NCI-H510A (cell line): ENCODE results near the gene JAKMIP1.

Experiments
- DNase-seq: peaks from one replicate; lab custom pipeline; 2025; lab: John Stamatoyannopoulos, UW

The JAKMIP1 gene

GRCh38 chr4:6201580-6202091 lies 1.3 kb upstream of the JAKMIP1 start:
- no peak for DNase-seq

GRCh38 chr4:6200922-6201362 lies 593 bp upstream of the JAKMIP1 start:
- DNase-seq, result no peak

GRCh38 chr4:6199422-6199921 lies 877 bp downstream of the JAKMIP1 start:
- no peak for DNase-seq

GRCh38 chr4:6198768-6199421 lies 1.5 kb downstream of the JAKMIP1 start:
- DNase-seq, result no peak

DNA sequence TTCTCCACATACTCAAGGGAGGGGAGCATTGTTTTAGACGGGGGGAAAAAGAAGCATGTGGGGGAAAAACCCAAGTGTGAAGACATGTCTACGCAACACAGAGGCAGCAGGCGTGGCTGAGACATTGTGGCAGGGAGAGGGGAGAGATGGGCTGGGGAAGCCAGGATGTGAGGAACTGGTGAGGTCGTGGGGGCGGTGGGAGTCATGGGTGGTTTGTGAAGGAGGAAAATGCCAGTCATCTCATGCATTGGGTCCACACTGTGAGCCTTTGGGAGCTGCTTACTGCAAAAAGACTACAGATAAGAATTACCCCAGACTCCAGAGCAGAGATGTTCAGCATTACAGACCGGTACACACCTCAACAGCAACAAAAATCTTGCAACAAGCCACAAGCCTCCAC lies 2.1 kb downstream of the JAKMIP1 start:
- DNase-seq, result no peak

GRCh38 chr4:6197433-6198174 lies 2.7 kb downstream of the JAKMIP1 start:
- DNase-seq, result no peak

- DNase-seq, result no peak
Observed at GRCh38 chr4:6196871-6197270, 3.5 kb downstream of the JAKMIP1 start.

DNA sequence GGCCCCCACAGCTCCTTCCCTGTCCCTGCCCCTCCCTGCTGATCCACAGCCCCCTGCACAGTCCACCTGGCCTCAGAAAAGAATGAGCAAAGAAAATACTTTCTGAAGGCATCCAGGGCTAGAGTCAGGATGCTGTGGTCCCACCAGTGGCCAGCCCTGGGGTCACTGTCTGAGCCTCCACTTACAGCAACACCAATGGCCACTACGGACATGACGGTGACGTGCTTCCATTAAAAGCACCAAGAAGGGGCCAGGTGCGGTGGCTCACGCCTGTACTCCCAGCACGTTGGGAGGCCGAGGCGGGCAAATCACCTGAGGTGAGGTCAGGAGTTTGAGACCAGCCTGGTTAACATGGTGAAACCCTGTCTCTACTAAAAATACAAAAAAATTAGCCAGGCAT lies 4.0 kb downstream of the JAKMIP1 start:
- no peak for DNase-seq

DNA sequence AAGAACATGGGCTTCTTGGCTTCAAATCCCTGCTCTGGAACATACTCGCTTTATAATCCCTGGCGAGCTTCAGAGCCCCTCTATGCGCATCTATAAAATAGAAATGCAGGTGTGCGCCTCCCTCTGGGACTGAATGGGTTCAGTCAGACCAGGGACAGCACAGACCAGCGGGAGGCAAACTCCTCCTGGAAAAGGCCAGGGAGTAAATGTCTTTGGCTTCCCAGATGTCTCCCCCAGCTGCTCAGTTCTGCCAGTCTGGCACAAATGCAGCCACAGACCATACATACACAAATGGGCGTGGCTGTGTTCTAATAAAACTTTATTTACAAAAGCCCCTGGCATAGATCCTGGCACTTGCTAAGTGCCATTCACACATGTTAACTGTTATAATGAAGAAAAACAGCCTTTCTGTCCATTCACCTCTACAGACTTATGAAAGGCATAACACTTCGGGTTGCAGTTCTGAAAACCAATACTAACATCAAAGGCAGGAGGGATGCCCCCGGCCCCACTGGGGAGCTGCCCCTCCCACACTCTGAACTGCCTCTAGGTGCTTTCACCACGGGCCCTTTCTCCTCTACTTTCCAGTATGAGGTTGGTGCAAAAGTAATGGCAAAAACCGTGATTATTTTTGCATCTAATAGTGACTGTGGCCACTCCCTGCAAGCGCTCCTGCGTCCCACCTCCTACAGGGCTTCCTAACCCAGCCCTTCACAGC lies 4.6 kb downstream of the JAKMIP1 start:
- DNase-seq, result no peak

DNA sequence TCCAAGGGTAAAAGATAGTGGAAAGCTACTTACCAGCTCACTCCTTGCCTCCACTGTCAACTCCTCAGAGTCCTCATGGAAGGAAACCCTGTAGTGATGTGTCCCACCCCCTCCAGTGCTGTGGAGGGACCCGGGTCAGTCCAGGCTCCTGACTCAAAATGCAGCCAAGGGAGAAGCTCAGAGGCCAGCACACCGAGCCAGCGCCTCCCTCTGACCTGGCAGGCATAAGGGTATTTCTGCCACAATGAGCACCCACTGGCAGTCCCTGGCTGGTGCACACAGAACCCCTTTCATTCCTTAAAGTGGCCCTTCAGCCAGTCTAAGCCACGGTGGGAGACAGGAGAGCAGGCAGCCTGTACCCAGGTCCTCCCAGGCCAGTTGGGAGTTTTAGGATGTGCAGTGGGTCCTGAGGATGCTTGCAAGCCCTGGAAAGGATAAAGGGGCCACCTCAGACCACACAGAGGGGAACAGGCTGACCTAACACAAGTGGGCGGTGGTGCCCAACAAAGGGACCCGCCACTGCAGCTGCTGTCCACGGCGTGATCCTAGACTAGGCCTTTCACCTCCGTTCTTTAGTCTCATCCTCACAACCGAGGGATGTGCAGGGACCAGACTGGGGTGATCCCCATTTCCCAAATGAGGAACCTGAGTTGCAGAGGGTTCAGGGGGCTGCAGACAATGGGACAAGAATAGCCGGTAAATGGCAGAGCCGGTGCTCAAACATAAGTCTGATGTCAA lies 5.7 kb downstream of the JAKMIP1 start:
- no peak for DNase-seq

- DNase-seq, result no peak
Observed at GRCh38 chr4:6193399-6193798, 7.0 kb downstream of the JAKMIP1 start.

GRCh38 chr4:6192245-6192644 lies 8.1 kb downstream of the JAKMIP1 start:
- no peak for DNase-seq

DNA sequence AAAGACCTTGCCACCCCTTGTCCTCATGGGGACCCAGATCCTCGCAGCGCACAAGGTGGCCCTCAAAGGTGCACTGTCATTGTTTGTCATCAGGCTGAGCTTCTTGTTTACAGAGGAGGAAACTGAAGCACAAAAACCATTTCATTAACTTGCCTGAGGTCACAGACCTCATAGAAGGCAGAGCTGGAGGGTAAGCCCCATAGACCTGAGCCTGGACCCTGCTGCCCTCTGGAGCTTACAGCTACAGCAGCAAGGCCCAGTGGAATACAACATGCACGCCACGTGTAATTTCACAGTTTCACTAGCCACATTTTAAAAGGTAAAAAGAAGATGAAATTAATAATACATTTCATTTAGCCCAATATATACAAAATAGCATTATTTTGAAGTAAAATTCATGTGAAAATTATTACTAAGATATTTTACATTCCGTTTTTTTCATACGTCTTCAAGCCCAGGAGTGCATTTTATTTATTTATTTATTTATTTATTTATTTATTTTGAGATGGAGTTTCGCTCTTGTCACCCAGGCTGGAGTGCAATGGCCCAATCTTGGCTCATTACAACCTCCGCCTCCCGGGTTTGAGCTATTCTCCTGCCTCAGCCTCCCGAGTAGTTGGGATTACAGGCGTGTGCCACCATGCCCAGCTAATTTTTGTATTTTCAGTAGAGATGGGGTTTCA lies 8.8 kb downstream of the JAKMIP1 start:
- DNase-seq, result no peak

GRCh38 chr4:6190486-6190885 lies 9.9 kb downstream of the JAKMIP1 start:
- DNase-seq, result no peak

DNA sequence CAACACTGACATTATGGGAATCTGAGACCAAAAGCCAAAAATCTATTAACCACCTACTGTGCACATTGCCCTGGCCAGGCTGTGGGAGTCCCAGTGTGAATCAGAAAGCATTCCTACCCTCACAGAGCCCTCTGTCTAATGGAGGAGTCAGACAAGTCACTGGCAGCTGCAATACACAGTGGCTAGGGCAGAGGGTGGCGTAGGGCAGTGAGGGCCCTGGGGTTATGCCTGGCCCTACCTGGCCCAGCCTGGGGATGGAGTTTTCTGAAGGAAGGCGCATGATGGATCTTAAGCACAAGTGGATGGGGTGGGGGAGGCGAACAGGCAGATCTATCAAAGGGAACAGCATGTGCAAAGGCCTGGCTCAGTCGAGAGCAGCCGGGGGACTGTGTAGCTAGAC lies 10.8 kb downstream of the JAKMIP1 start:
- no peak for DNase-seq

GRCh38 chr4:6188687-6189305 lies 11.6 kb downstream of the JAKMIP1 start:
- DNase-seq, result no peak

DNA sequence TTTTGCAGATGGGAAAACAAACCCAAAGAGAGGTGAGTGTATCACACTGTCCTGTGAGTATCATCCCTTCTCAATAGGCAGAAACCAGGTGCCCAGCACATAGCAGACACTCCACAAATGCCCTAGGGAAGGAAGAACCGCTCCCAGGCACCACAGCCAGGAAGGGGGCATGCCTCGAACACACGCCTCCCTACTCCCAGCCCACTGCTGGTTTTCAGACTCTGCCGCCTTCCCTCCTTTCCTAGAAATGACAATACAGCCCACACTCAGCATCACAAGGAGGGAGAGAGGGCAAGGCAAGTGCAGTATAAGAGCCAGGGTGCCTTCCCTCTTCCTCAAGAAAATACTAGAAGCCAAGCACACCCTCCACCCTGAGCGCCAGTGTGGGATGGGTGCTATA lies 16.2 kb downstream of the JAKMIP1 start:
- DNase-seq, result no peak

DNA sequence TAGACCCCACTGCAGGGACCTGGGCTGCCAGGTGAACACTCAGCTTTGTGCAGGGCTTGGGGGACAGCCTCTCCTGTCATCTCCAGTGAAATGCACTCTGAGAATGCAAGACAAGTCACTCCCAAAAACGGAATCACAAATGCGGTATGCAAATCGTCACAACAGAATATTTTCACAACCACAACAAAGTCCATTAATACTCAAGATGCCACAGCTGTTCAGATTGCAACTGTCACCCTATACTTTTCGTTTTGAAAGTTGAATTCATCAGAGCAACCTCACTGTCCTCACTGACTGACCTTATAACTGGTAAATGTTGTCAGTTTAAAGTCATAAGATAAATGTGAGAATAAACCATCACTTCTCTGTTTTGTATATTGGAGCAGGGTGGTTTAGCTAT lies 16.6 kb downstream of the JAKMIP1 start:
- no peak for DNase-seq

- no peak for DNase-seq
Observed at GRCh38 chr4:6182376-6183280, 17.7 kb downstream of the JAKMIP1 start.
